DLD1 (cell line): ENCODE measurements around the gene ALDH3A1.

Source experiments
- in situ Hi-C: cut with HindIII; loops from 2 replicates; pipeline ENCODE4 v1.10.0; 2017; ENCODE audit warnings: low sequenced_read_pairs

Gene ALDH3A1

DNA sequence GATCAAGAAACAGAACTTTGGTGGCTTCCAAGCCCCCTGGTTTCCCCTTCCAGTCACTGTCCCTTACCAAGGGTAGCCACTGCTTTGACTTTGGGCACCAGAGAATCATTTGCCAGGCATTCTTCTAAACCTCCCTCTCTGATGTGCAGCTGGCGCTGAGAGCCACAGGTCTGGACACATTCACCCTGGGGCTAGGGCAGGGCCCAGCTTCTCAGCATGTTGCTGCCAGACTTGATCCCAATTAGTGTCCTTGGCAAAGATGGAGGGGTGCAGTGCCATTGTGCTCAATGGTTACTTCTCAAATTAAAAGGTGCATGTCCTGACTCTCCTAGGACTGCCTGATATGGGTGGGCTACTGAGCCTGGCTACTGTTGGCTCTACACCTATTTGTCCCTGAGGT lies 24.1 kb downstream of the ALDH3A1 start:
- in situ Hi-C loops: no loop called here

GRCh38 chr17:19720631-19721426 lies 27.3 kb downstream of the ALDH3A1 start:
- in situ Hi-C loops: no loop called here

- in situ Hi-C loops: no loop called here
Measured at GRCh38 chr17:19720210-19720475, 28.0 kb downstream of the ALDH3A1 start.

DNA sequence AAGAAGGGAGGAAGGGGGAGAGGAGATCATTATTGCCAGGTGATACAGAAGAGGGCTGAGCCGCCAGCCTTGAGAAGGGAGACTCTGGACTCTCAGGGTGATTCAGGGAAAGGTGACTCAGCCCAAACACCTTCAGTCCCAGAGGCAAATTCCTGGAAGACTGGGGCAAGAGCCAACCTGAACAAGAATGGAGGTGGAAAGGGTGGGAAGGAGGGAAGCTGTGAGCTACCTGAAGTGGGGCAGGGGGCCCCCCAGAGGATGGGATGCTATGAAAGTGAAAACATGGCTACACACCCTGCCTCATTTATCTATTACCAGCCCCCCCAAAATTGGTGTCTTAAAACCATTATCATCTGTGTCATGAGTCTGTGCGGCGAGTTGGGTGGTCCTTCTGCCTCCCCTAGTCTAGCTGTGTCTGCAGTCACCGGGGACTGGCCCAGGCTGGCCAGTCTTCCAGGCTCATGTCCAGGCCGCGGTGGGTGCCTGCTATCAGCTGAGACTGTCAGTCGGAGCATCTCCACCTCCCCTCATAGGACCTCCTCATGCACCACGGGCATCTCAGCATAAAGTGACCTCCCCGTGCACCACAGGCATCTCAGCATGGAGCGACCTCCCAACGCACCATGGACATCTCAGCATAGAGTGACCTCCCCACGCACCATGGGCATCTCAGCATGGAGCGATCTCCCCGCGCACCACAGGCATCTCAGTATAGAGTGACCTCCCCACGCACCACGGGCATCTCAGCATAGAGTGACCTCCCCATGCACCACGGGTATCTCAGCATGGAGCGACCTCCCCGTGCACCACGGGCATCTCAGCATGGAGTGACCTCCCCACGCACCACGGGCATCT lies 28.5 kb downstream of the ALDH3A1 start:
- in situ Hi-C loops: no loop called here

- in situ Hi-C loops: no loop called here
Measured at GRCh38 chr17:19718613-19719354, 29.3 kb downstream of the ALDH3A1 start.

DNA sequence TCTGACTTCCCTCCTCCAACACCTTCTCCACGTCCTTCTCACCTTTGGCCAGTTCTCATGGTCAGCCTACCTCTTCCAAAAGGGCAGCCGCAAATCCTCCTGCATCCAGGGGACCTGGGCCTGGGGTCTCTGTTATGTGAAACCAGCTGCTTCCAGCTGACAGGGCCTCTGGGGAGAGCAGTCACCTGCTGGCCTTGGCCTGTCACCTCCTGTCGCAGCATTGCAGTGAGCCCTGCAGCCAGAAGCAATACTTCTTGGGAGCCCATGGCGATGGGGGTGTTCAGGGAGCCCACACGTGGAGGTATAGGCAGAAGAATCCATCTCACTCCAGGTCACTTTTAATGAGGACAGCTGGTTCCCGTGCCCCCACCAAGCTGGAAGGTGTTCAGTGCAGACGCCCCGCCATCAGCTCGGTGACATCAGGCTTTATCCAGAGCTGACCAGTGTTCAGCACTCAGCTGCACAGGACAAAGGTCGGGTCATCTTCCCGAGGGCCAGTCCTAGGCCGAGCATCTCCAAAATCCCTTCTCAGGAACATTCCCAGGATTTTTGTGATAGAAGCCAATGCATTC lies 30.0 kb downstream of the ALDH3A1 start:
- in situ Hi-C loops: no loop called here

- in situ Hi-C loops: no loop called here
Measured at GRCh38 chr17:19717411-19717908, 30.6 kb downstream of the ALDH3A1 start.

DNA sequence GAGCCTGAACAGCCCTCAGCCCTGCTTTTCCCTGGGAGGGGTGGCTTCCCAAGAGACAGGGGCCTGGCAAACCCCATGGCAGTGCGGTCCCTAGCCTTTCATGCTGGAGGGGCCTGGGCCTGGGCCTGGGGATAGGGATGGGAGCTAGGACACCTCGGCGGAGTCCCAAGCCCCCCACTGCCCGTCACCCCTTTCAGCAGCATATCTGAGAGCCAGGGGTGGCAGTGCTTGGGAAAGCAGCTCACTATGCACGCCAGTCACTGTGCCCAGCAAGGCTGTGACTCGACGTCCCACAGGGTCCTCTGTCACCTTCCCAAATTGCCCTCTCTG lies 31.1 kb downstream of the ALDH3A1 start:
- in situ Hi-C loops: no loop called here

DNA sequence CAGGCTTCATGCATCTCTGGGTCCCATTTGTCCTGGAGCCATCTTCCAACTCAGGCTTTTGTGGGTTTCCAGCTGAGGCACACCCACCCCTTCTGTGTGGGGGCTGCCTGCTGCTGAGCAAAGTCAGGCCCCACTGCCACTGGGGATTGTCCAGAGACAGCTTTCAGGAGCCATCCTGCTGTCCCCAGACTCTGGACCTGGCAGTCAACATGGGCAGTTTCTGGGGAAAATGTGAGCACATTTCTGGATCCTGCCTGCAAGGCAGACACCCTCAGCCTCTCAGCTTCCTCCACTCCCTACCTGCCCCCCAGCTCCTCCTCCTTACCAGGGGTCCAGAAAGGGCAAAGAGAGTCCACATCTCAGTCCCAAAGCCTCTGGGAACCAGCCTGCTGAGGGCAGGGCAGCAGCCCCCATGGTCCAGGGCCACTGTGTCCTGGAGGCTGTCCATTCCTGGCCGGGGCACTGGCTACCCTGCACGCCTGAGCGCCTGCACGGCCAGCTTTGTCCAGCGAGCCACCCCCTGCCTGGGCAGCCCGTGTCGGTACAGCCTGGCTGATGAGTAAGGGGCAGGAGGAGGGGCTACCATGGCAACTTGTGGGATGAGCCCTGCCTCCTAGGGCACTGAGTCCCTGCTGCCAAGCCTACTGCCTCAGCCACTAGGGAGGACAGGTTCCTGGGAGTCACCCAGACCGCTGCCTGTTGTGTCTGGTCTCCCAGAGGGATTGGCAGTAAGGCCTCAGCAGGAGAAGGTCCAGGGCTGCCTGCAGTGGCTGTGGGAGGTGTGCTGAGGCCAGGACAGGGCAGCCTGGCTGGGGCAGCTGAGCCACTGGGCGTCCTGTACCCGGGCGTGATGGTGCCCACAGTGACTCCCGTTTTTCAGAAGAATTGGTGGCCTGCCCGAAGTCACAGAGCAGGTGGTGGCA lies 31.7 kb downstream of the ALDH3A1 start, which contains the start of gene SLC47A2:
SLC47A2 (minus strand) TSS at position 477 of the 923 bp plus-strand sequence; CDS start at position 448, 29 bp downstream.
- in situ Hi-C loops: no loop called here

- in situ Hi-C loops: no loop called here
Measured at GRCh38 chr17:19714542-19715411, 33.3 kb downstream of the ALDH3A1 start.

DNA sequence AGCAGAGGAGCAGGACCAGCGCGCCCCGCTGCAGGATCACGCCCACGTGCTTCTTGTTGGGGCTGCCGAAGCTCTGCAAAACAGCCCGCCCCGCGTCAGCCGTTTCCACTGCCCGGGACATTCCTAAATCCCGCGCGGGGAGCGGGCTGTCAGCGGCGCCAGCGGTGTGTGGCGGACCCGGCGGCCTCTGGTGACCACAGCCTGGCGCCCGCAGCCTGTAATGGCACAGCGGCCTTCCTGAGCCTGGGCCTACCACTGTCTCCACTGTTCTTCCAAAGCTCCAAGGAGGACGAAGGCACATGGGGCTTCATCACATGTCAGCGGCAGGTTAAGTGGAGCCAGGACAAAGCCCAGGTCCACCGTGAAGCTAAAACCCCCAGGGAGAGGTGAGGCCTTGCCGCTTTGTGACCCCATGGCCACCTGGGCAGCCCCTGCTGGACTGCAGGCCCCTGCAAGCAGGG lies 34.2 kb downstream of the ALDH3A1 start:
- in situ Hi-C loops: no loop called here

DNA sequence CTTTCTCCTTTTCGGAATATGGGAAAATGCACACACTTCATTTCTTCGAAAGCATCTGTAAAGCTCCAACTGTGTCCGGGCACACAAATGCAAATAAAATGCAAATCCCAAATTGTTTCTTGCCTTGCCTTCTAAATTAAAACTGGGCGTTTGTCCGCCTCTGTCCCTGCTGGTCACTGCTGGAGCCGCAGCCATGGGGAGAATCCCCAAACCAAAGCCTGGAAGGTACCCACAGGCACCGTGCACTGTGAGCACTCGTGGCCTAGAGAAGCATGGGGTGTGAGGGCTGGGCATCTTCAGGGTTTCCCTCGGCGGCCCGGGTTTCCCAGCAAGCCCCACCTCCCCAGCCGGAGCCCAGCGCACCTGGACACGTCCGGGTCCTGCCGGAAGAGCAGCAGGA lies 34.6 kb downstream of the ALDH3A1 start:
- in situ Hi-C loops: no loop called here

DNA sequence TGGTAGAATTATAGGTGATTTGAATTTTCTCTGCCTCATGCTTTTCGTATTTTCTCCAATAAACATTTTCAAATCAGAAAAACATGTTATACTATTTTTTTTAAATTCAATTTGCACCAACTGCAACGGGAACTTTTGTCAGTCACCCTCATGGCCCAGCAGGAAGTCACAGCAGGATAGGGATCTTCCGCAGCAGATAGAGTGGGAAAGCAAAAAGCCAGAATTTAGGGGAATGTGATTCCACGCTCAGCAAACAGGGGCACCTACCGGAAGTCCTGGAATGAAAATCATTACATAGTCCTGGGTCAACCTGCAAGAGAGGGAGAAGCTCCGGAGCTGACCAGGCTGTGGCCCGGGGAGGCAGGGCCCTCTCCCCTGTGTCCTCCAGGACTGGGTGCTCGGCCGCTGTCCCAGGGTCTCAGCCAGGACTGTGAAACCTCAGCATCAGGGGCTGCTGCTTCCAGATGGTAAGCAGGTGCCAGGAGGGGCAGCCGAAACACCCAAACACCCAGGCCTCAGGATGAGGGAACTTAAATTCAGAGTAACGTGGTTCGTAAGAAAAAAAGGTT lies 35.6 kb downstream of the ALDH3A1 start:
- in situ Hi-C loops: no loop called here

DNA sequence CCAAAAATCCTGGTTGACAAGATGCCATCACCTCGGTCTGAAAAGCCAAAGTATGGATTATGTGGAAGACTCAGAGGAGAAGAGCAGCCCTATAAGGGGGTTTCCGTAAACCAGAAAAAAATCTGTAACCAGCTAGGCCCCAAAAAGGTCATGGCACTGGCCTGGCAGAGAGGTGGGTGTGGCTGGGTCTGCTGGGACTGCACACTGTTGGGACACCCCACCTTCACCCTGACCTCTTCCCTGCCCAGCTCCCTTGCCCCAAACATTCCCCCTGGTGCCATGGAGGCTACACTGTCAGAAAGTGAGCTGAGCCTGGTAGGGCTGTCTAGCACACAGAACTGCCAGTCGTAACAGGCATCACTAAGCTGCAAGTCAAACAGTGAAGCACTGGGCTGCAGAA lies 38.3 kb downstream of the ALDH3A1 start:
- in situ Hi-C loops: no loop called here

GRCh38 chr17:19708431-19709175 lies 39.5 kb downstream of the ALDH3A1 start:
- in situ Hi-C loops: no loop called here

DNA sequence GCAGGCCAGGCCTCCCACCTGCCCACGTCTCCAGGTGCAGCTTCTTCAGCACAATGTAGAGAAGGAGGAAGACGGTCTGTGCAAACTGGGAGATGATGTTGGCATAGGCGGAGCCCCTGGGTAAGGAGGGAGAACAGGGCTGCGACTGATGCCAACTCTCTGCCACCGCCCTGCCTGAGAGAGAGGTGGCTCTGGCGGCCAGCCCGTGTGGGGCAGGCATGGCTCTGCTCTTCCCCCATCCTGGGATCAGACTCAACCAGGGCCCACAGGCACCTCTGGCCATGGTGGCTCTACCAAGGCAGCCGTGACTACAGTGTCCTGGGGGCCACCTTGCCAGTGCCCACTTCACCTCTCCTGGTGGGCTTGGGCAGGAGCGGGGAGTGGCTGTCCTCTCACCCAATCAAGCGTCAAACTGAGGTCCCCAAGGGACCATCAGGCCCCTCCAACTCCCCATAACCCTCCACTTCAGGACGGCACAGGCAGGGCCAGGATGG lies 40.3 kb downstream of the ALDH3A1 start:
- in situ Hi-C loops: no loop called here

DNA sequence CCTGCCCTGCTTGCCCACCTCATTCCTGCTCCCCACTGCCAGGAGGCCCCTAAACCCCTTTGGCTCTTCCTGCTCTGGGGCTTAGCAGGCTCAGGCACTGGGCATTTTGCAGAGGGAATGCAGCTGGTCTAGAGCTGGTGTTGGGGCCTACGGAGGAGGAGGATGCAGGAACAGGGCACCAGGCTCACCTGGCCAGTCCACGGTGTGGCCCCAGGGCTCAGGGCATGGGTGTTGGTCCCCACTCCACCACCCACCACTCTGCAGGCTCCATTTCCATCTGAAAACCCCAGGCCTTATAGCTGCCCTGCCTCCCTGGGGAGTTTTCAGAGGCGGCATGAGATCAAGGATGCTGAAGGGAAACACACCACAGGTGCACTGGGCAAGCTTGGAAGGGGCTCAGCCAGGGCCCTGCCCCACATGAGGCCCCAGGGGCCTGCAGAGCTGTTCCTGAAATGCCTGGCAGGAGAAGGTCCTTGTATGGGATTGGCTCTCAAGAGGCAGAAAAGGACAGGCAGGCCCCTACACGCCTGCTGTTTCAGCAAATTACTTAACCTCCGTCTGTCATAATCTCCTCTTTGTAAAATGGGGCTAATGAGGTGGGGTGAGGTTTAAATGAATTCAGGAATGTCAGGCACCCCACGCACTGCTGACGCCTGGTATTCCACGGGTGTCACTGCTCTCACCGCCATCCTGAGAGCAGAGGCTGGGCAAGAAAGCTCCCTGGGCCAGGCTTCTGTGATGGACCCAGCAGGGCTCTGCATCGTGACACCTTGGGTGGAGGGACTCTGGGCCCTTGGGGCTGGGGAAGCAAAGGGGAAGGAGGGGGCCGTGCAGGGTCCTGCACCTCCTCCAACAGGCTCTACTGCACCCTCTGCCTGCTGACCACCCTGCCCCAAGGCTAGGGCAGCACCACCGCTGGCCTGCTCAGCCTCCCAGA lies 41.0 kb downstream of the ALDH3A1 start:
- in situ Hi-C loops: no loop called here
